ENCODE data around the gene RSF1.

DNA sequence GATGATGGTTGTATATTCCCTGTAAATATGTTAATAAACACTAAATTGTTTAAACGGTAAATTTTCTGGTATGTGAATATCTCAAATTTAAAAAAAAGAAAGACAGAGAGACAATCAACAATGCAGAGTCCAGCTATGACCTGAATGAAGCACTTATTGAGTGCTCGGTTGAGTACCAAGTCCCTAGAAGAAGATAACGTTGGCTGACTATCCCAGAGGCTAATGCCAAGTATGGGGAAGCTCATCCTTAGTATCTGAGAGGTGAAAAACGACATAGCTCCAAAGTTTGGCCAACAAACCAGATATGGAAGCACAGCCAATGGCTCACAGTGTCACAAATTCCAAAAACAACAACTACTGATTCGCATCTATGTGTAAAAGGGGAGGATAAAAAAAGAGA, 71.3 kb downstream of the RSF1 start:
- TF ChIP-seq, protein P1, sequence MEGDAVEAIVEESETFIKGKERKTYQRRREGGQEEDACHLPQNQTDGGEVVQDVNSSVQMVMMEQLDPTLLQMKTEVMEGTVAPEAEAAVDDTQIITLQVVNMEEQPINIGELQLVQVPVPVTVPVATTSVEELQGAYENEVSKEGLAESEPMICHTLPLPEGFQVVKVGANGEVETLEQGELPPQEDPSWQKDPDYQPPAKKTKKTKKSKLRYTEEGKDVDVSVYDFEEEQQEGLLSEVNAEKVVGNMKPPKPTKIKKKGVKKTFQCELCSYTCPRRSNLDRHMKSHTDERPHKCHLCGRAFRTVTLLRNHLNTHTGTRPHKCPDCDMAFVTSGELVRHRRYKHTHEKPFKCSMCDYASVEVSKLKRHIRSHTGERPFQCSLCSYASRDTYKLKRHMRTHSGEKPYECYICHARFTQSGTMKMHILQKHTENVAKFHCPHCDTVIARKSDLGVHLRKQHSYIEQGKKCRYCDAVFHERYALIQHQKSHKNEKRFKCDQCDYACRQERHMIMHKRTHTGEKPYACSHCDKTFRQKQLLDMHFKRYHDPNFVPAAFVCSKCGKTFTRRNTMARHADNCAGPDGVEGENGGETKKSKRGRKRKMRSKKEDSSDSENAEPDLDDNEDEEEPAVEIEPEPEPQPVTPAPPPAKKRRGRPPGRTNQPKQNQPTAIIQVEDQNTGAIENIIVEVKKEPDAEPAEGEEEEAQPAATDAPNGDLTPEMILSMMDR (IDR thresholded peaks at IDR 0.05): no peak
- no peak for TF ChIP-seq POLR2A (IDR thresholded peaks at IDR 0.05)
